Aorta (tissue), 5 donors: ENCODE data around the gene PARP8. TPM values are rescaled to one million over a fixed set of nuclear protein-coding genes. Genes with fewer than 3 reads are reported as not detected.
"Not testable (repeated sequence)": the region's sequence is repeated elsewhere in the genome, so short reads cannot be mapped to it uniquely, and the experiment has no call there.

Experiments
- ATAC-seq: fragments of 200-7000 bp; cut with Tn5 transposase; one replicate; pipeline ENCODE4 v1.9.1; 2022; ENCODE audit warnings: moderate library complexity; ENCODE audit not compliant: low FRiP score
- DNase-seq, 2 donors: peaks; one replicate each; pipeline ENCODE4 v3.0.0-alpha.2; 2020
- H3K27ac ChIP-seq, 2 donors: one replicate each; pipeline ENCODE4 v1.5.1; 2013; ENCODE audit warnings: low read length in 2 of 2, mild to moderate bottlenecking in 2 of 2, moderate library complexity in 2 of 2, control low read depth in 1 of 2, inconsistent platforms in 1 of 2, low read depth in 1 of 2
- H3K27me3 ChIP-seq, 2 donors: one replicate each; pipeline ENCODE4 v1.6.1; 2013; ENCODE audit warnings: control low read depth in 1 of 2, low read length in 1 of 2, mild to moderate bottlenecking in 1 of 2, moderate library complexity in 1 of 2; ENCODE audit not compliant: insufficient read depth in 2 of 2, control insufficient read depth in 1 of 2
- H3K36me3 ChIP-seq, 2 donors: one replicate each; pipeline ENCODE4 v1.6.1; 2013; ENCODE audit warnings: control low read depth in 1 of 2, low read length in 1 of 2, mild to moderate bottlenecking in 1 of 2; ENCODE audit not compliant: insufficient read depth in 2 of 2, control insufficient read depth in 1 of 2
- H3K4me1 ChIP-seq, 2 donors: one replicate each; pipeline ENCODE4 v1.6.1; 2013; ENCODE audit warnings: low read length in 2 of 2, control low read depth in 1 of 2, mild to moderate bottlenecking in 1 of 2, moderate library complexity in 1 of 2; ENCODE audit not compliant: insufficient read depth in 2 of 2, control insufficient read depth in 1 of 2
- H3K4me3 ChIP-seq, 2 donors: one replicate each; pipeline ENCODE4 v1.5.1; 2013; ENCODE audit warnings: low read length in 2 of 2, control low read depth in 1 of 2, mild to moderate bottlenecking in 1 of 2
- H3K9me3 ChIP-seq: one replicate; pipeline ENCODE4 v1.6.1; 2013; ENCODE audit warnings: mild to moderate bottlenecking, low read length; ENCODE audit not compliant: control insufficient read depth
- WGBS, 2 donors: extraction: QIAGEN DNeasy Blood & Tissue Kit; methylation state at CpG; one replicate each; pipeline ENCODE4 v1.1.7; 2013; 5-methylcytosine and 5-hydroxymethylcytosine counted together
- intact Hi-C, 2 donors: fragments of 100-400 bp; cut with DNase I; formaldehyde crosslinking; loops; one replicate each; pipeline versions ENCODE4 v1.14.2 to v1.15.0; 2022
- long read RNA-seq, 2 donors: library from polyadenylated mRNA; unstranded; transcript quantifications; one replicate each; pipeline ENCODE4 v2.0.0, GENCODE V29; 2020 to 2021
- polyA plus RNA-seq, 2 donors: library from polyadenylated mRNA; stranded (reverse); fragments of 200-250 nt; gene quantifications; one replicate each; pipeline ENCODE4 v1.2.3, GENCODE V29; 2013
- total RNA-seq, 2 donors: library from RNA; stranded (reverse); fragmentation: NEBNext Ultra II Directional; extraction: Animal tissue kit (Norgen Biotek cat#: 25700); gene quantifications; one replicate each; pipeline ENCODE4 v1.2.1, GENCODE V29; 2021
- donor health status: healthy with polysubstance abuse.
- donor health status: Bipolar disorder and iron deficiency.
- donor health status: DM: no; HTN: no; CAD: no.
- donor health status: DM: no; HTN: no; CAD: no.
- donor health status: DM: yes; HTN: yes; CAD: no.

Gene PARP8, protein sequence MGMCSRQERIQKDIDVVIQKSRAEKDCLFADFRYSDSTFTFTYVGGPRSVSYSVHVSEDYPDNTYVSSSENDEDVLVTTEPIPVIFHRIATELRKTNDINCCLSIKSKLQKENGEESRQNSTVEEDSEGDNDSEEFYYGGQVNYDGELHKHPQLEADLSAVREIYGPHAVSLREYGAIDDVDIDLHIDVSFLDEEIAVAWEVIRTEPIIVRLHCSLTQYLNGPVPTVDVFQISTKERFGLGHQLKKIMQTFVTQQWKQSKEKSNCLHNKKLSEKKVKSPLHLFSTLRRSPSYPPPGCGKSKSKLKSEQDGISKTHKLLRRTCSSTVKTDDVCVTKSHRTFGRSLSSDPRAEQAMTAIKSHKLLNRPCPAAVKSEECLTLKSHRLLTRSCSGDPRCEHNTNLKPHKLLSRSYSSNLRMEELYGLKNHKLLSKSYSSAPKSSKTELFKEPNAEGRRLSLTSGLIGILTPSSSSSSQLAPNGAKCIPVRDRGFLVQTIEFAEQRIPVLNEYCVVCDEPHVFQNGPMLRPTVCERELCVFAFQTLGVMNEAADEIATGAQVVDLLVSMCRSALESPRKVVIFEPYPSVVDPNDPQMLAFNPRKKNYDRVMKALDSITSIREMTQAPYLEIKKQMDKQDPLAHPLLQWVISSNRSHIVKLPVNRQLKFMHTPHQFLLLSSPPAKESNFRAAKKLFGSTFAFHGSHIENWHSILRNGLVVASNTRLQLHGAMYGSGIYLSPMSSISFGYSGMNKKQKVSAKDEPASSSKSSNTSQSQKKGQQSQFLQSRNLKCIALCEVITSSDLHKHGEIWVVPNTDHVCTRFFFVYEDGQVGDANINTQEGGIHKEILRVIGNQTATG
- total RNA-seq: 10 to 100 TPM; 28.2 to 47.6 TPM
- polyA plus RNA-seq: 10 to 100 TPM in 1 of 2 donors, 1 to 10 TPM in 1; 5.3 to 10.8 TPM
- long read RNA-seq, donor 1, full-length matches to known transcripts: 3 of 11 reads
- long read RNA-seq, donor 1, partial matches to known transcripts: 5 of 11 reads
- long read RNA-seq, donor 1, other reads (novel, unspliced or antisense): 3 of 11 reads
- long read RNA-seq, donor 2, partial matches to known transcripts: 2 of 9 reads
- long read RNA-seq, donor 2, other reads (novel, unspliced or antisense): 7 of 9 reads

DNA sequence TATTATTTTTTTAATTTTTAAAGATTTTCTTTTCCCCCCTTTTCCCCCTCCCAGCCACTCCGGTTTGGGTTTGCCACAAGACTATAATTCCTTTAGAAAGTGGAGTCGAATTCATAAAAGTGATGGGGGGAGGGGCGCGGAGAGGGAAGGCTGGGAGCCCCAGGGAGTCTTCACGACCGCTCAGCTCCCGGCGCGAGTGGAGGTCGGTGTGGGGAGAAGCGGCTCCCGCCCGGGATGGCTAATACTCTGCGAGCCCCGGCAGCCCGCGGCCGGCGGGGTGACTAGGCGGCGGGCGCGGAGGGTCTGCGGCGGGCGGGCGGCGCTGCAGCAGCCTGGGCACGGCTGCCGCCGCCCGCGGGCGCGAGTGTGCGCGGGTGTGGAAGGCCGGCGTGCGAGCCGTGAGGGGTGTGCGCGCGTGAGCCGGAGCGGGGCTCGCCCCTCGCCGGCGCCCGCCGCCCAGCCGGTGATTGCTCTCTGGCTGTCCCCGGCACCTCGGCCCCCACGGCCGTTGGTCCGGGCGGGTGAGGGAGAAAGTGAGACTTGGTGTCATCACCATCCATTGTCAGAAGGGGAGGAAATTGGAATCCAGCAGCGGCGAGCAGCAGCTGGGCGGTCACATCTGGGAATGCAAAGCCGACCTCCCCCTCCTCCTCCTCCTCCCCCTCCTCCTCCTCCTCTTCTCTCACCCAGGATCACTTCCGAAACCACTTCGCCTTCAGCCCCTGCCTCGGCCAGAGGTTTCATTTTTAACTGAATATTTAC, at the start of gene PARP8:
TSS of gene PARP8 (plus strand) at position 377 of the 762 bp plus-strand sequence. CDS start 459 bp downstream, outside the sequence.
- H3K27me3 ChIP-seq: no peaks in the 10 kb centered on the region
- peak; percentile 73 to 82 for DNase-seq
- intact Hi-C loops: loop anchor here (5.0 to 10.0 kb wide), 2 partner anchors 78 to 81 kb away; no protein-coding TSS in a partner anchor
- no peaks in the 10 kb centered on the region for H3K36me3 ChIP-seq
- H3K4me1 ChIP-seq: no peaks in the 10 kb centered on the region
- H3K9me3 ChIP-seq: no peaks in the 10 kb centered on the region
- H3K27ac ChIP-seq: peak within 1 kb of the TSS; percentile 1 to 78
- WGBS, 2 donors: 0 to 1% methylated on average over 27 to 66 of the region's 66 CpGs
- ATAC-seq: peak; percentile 54
- H3K4me3 ChIP-seq: peak within 1 kb of the TSS; percentile 40 to 75

DNA sequence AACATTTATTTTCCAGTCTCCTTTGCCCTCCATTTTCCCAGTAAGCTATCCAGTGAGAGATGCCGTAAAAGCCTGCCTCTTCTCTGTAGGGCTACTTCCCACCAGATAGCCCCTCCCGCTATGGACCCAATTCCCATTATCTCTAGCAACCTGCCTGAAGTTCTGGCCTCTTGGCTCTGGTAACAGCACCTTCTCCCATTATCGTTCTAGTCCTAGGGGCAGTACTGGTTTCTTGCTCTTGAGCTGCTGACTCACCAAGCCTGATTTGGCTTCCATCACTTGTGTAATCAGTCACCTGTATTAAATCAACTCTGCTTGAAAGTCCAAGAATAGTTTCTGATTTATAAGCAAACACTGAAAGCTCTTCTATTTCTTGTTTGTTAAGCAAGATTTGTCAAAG, 42.8 kb upstream of the PARP8 start:
- intact Hi-C loops: no loop called here
- DNase-seq (no peak), ATAC-seq (no peak)
- H3K27ac ChIP-seq: no peak overlapping the region
- no peaks in the 10 kb centered on the region for H3K36me3 ChIP-seq
- 69 to 70% methylated on average over 3 of the region's 3 CpGs for WGBS, 2 donors
- H3K9me3 ChIP-seq: no peaks in the 10 kb centered on the region
- H3K4me1 ChIP-seq: no peaks in the 10 kb centered on the region
- H3K4me3 ChIP-seq: no peak overlapping the region
- no peaks in the 10 kb centered on the region for H3K27me3 ChIP-seq

DNA sequence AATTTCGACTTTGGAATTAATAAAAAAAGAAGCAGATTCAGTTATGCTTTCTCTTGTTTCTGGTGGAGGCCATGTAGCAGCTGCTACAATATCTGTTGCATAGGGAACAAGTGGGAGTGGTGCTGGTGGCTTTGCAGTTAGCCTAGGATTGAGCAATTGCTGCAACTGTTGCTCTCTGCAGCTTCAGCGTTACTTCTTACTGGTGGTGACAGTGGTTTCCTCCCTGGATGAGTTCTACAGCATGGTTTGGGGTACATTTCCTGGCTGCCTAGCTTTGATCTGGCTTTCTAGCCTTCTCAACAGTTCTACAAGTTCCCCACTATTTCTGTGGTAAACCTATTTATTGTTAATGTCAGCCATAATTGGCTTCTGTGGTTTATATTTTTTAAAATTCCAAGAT, 31.6 kb upstream of the PARP8 start:
- DNase-seq: peak in 1 of 2 donors; percentile 46
- H3K36me3 ChIP-seq, H3K9me3 ChIP-seq, ATAC-seq, H3K4me1 ChIP-seq, H3K4me3 ChIP-seq, intact Hi-C loops, H3K27ac ChIP-seq, H3K27me3 ChIP-seq: not testable (repeated sequence)
- WGBS, 2 donors: 79 to 85% methylated on average over 2 of the region's 2 CpGs

DNA sequence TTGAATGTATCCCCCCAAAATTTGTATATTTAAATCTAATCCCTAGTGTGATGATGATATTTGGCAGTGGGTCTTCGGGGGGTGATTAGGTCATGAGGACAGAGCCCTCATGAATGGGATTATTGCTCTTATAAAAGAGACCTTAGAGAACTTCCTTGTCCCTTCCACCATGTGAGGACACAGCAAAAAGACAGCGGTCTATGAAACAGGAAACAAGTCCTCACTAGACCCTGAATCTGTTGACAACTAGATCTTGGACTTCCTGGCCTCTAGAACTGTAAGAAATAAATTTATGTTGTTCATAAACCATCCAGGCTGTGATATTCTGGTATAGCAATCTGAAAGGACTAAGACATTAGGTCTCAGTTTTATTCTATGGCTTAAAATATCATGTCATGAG, 28.9 kb upstream of the PARP8 start:
- H3K4me3 ChIP-seq, intact Hi-C loops, H3K4me1 ChIP-seq, H3K9me3 ChIP-seq, H3K36me3 ChIP-seq, ATAC-seq, H3K27ac ChIP-seq, H3K27me3 ChIP-seq, DNase-seq: not testable (repeated sequence)
- 81 to 87% methylated on average over 2 of the region's 2 CpGs for WGBS, 2 donors

DNA sequence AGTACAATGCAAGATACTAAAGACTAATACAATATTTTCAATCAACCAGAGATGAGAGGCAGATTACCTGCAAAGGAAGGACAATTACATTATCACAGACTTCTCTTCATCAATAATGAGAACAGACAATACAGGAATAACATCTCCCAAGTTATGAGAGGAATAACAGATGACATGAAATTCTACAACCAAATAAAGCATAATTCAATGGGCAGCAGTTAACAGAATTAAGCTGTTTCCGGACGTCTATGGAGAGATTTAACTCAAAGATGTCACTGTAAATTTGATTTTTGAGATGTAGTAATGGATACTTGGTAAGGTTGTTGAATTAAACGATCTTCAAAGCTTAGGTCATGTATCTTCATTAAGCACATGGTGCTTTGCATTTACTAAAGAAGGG, 19.8 kb upstream of the PARP8 start:
- H3K9me3 ChIP-seq: no peaks in the 10 kb centered on the region
- no peak overlapping the region for H3K27ac ChIP-seq
- no peak for DNase-seq
- ATAC-seq: no peak
- H3K4me3 ChIP-seq: no peak overlapping the region
- intact Hi-C loops: no loop called here
- H3K27me3 ChIP-seq: no peaks in the 10 kb centered on the region
- H3K36me3 ChIP-seq: no peaks in the 10 kb centered on the region
- H3K4me1 ChIP-seq: no peaks in the 10 kb centered on the region
- WGBS, 2 donors: 60 to 77% methylated on average over 3 of the region's 3 CpGs

DNA sequence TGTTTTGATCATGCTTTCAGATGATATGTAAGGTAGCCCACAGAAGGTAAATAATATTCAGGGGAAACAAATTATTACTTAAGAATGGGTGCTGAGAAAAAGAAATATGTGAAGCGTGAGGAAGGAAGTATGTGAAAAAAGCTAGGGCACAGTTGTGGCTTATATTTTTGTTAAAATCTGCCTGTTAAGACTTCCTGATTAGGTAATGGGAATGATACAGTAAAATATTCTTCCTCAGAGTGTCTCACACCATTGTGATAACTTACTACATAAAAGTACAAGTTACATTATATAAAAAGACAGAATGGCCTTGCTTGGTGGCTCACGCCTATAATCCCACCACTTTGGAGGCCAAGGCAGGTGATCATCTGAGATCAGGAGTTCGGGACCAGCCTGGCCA, 18.7 kb upstream of the PARP8 start:
- 86 to 99% methylated on average over 3 of the region's 3 CpGs for WGBS, 2 donors
- ATAC-seq (no peak), DNase-seq (no peak)
- Histone ChIP-seq H3K9me3 (no peaks in the 10 kb centered on the region), H3K27ac (no peak overlapping the region), H3K4me1 (no peaks in the 10 kb centered on the region), H3K4me3 (no peak overlapping the region), H3K27me3 (no peaks in the 10 kb centered on the region), H3K36me3 (no peaks in the 10 kb centered on the region)
- intact Hi-C loops: no loop called here

DNA sequence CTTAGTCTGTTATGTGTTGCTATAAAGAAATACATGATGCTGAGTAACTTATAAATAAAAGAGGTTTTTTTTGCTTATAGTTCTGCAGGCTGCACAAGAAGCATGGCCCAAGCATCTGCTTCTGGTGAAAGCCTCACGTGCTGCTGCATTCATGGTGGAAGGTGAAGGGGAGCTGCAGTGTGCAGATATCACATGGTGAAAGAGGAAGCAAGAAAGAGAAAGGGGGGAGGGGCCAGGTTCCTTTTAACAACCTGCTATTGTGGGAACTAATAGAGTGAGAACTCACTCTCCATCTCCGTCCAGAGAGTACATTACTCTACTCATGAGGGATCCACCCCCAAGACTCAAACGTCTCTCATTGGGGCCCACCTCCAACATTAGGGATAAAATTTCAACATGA, 12.5 kb upstream of the PARP8 start:
- H3K27me3 ChIP-seq: no peaks in the 10 kb centered on the region
- 89 to 94% methylated on average over 3 of the region's 3 CpGs for WGBS, 2 donors
- ATAC-seq: no peak
- no peak for DNase-seq
- no peaks in the 10 kb centered on the region for H3K36me3 ChIP-seq
- H3K4me1 ChIP-seq: no peaks in the 10 kb centered on the region
- intact Hi-C loops: no loop called here
- no peaks in the 10 kb centered on the region for H3K9me3 ChIP-seq
- no peak overlapping the region for H3K4me3 ChIP-seq
- H3K27ac ChIP-seq: no peak overlapping the region
